Measurements from ENCODE around the gene SH3D19.

DNA sequence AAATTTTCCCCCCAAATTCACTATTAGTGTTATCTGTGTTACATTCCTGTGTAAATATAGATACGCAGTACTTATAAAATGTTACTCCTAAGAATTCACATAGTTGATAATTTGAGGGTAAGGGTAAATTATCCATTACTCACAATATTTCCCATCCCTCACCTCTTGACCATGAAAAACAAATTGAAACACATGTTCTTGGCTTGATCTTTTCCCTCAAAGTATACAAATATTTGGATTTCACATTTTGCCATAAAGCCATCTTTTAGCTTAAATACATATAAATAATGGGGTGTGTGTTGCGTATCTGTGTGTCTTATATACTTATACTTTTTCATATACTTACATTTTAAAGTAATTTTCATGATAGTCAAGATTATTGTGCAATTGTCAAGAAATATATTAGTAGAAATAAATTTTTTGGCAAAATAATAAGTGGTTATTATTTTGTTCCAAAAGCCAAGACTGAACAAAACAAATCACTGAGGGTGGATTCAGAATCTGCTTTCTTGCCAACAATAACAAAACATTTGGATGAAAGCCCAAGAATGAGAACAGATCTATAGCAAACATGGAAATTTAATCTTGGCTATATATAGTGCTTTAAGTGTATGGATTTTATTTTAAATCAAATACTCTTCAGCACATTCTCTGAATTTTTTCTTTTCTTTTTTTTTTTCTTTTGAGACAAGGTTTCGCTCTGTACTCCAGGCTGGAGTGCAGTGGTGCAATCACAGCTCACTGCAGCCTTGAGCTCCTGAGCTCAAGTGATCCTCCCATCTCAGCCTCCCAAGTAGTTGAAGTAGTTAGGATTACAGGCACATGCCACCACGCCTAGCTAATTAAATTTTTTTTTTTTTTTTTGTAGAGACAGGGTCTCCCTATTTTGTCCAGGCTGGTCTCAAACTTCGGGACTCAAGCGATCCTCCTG is 97.0 kb downstream of the SH3D19 start:
- TF ChIP-seq REST (IDR thresholded peaks at IDR 0.05; ENCODE audit: insufficient read depth in 1 of 2, low read depth in 2 of 2, low read length in 2 of 2) (no peak), SIN3A (IDR thresholded peaks at IDR 0.05; ENCODE audit: borderline replicate concordance, insufficient read depth, low read length) (no peak), TAF1 (IDR thresholded peaks at IDR 0.05; ENCODE audit: borderline replicate concordance, insufficient read depth, low read length) (no peak), POLR2AphosphoS5 (IDR thresholded peaks at IDR 0.05; ENCODE audit: low read depth, low read length) (no peak)

Data from PFSK-1 (cell line).